Osteoblast (primary cell): ENCODE data around the gene SMIM14. TPM values are rescaled to one million over a fixed set of nuclear protein-coding genes. Genes with fewer than 3 reads are reported as not detected.

Experiments used
- DNase-seq: peaks from one replicate; pipeline ENCODE4 v3.0.0; 2011; ENCODE audit warnings: low spot score, mixed read lengths; ENCODE audit not compliant: insufficient read length; ENCODE audit errors: missing footprints
- H2AFZ ChIP-seq: 2 replicates; pipeline ENCODE4 v1.6.0; 2011; ENCODE audit warnings: mild to moderate bottlenecking, low read length
- H3K27ac ChIP-seq: 2 replicates; pipeline ENCODE4 v1.5.1; 2011; ENCODE audit warnings: mild to moderate bottlenecking, low read depth, low read length, moderate library complexity
- H3K27me3 ChIP-seq: 2 replicates; pipeline ENCODE4 v1.6.0; 2012; ENCODE audit warnings: mild to moderate bottlenecking, control low read depth, inconsistent platforms, low read length, moderate library complexity; ENCODE audit not compliant: insufficient read depth
- H3K36me3 ChIP-seq: 2 replicates; pipeline ENCODE4 v1.5.1; 2011; ENCODE audit warnings: mild to moderate bottlenecking, low read length, control low read depth, moderate library complexity; ENCODE audit not compliant: insufficient read depth
- H3K4me1 ChIP-seq: 2 replicates; pipeline ENCODE4 v1.5.1; 2011; ENCODE audit warnings: mild to moderate bottlenecking, low read length, control low read depth, moderate library complexity; ENCODE audit not compliant: insufficient read depth
- H3K4me2 ChIP-seq: 2 replicates; pipeline ENCODE4 v1.6.0; 2011; ENCODE audit warnings: mild to moderate bottlenecking, low read length; ENCODE audit not compliant: insufficient read depth
- H3K4me3 ChIP-seq: fragments of 200-600 bp; sonication (generic); 3 replicates; pipeline ENCODE4 v1.5.1; 2012; ENCODE audit warnings: mild to moderate bottlenecking, low read length, inconsistent platforms; ENCODE audit not compliant: insufficient read depth
- H3K79me2 ChIP-seq: 2 replicates; pipeline ENCODE4 v1.6.0; 2012; ENCODE audit warnings: mild to moderate bottlenecking, low read length, control low read depth, inconsistent platforms; ENCODE audit not compliant: insufficient read depth
- H3K9me3 ChIP-seq: 2 replicates; pipeline ENCODE4 v1.5.1; 2011; ENCODE audit warnings: low read depth, low read length, control low read depth
- H4K20me1 ChIP-seq: 2 replicates; pipeline ENCODE4 v1.6.0; 2012; ENCODE audit warnings: mild to moderate bottlenecking, low read length, control low read depth; ENCODE audit not compliant: insufficient read depth
- total RNA-seq: library from RNA; depleted of rRNA; stranded (reverse); fragments of >200 nt; gene quantifications from 2 replicates; pipeline ENCODE4 v1.2.3, GENCODE V29; 2012
- TF ChIP-seq, protein P1 (sequence below): IDR thresholded peaks from 2 replicates; pipeline ENCODE4 v1.5.1; 2011; ENCODE audit warnings: mild to moderate bottlenecking, low read depth, low read length, moderate library complexity; ENCODE audit errors: extremely low read depth

Gene SMIM14
- total RNA-seq, 1 donor = 61.5 TPM

DNA sequence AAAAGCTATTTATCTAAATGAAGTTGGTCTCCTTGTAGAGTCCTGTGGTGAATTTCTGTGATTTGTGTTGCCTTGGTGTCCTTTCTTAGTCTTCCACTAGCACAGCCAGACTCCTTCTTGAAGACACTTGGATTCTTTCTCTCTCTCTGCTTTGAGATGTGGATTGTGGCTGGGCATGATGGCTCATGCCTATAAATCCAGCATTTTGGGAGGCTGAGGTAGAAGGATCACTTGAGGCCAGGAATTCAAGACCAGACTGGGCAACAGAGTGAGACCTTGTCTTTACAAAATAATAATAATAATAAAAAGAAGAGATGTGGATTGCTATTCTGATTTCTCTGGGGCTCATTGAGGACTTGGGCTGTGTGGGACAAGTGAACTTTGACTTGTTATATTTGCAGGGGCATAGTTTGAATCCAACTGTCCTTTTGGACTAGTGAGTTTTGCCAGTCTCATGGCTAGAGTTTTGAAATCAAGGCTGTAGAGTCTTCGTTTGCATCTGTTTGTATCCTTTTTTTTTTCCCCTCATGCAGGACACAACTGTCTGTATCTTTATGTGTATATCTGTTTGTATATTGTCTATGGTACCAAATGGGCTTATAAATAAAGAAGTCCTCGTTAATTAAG lies 11.1 kb upstream of the SMIM14 start:
- no peak for DNase-seq
- Histone ChIP-seq H3K36me3 (no peaks in the 10 kb centered on the region), H3K4me3 (no peak overlapping the region), H3K79me2 (no peaks in the 10 kb centered on the region), H3K4me2 (no peak overlapping the region), H4K20me1 (no peaks in the 10 kb centered on the region), H2AFZ (no peak overlapping the region), H3K27me3 (no peaks in the 10 kb centered on the region), H3K27ac (no peak overlapping the region), H3K9me3 (no peaks in the 10 kb centered on the region), H3K4me1 (no peaks in the 10 kb centered on the region)
- TF ChIP-seq, protein P1, sequence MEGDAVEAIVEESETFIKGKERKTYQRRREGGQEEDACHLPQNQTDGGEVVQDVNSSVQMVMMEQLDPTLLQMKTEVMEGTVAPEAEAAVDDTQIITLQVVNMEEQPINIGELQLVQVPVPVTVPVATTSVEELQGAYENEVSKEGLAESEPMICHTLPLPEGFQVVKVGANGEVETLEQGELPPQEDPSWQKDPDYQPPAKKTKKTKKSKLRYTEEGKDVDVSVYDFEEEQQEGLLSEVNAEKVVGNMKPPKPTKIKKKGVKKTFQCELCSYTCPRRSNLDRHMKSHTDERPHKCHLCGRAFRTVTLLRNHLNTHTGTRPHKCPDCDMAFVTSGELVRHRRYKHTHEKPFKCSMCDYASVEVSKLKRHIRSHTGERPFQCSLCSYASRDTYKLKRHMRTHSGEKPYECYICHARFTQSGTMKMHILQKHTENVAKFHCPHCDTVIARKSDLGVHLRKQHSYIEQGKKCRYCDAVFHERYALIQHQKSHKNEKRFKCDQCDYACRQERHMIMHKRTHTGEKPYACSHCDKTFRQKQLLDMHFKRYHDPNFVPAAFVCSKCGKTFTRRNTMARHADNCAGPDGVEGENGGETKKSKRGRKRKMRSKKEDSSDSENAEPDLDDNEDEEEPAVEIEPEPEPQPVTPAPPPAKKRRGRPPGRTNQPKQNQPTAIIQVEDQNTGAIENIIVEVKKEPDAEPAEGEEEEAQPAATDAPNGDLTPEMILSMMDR = no peak

DNA sequence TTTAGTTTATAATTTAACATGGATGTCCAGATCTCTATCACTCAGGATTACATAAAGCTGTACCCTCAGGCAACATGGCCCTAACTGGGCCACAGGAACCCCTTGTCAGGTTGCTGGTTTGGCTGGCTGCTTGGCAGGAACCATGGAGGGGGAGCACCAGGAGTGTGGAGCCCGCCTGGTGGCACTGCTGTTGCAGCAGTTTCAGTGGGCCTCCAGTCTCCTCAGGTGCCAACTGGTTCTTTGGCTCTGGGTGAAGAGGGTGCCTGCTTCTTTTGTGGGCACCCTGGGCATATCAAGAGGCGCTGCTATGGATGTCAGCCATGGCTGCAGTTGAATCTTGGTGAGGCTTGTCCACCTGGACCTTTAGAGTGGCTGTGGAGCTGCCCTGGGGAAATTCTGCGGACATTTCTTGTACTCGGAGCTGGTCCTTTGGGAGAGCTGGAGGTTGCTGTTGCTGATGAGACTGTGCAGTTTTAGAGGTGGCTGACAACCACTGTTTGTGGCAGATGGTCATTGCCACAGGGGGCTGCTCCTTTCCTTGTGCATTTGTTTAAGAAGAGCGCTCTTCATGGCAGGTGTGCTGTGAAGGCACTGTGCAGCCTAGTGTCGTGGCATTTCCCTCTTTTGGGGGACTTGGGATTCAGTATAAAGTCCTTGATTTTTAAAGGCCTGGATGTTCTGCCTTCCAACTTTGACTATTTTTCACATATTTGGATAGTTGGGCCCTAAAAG lies 10.3 kb upstream of the SMIM14 start:
- Histone ChIP-seq H3K4me2 (no peak overlapping the region), H3K27me3 (no peaks in the 10 kb centered on the region), H2AFZ (no peak overlapping the region), H3K4me1 (no peaks in the 10 kb centered on the region), H3K9me3 (no peaks in the 10 kb centered on the region), H3K4me3 (no peak overlapping the region), H3K79me2 (no peaks in the 10 kb centered on the region), H3K27ac (no peak overlapping the region), H4K20me1 (no peaks in the 10 kb centered on the region), H3K36me3 (no peaks in the 10 kb centered on the region)
- TF ChIP-seq, protein P1 = no peak
- no peak for DNase-seq

DNA sequence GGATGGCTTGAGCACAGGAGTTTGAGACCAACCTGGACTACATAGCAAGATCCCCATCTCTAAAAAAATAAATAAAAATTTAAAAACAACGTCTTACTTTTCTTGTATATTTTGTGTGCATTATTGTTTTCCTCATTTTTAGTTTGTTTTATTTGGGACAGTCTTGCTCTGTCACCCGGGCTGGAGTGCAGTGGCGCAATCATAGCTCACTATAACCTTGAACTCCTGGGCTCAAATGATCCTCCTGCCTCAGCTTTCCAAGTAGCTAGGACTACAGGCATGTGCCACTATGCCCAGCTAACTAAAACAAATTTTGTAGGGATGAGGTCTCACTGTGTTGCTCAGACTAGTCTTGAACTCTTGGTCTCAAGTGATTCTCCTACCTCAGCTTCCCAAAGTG lies 9.5 kb upstream of the SMIM14 start:
- no peak for DNase-seq
- no peak overlapping the region for H3K4me2 ChIP-seq
- no peaks in the 10 kb centered on the region for H3K4me1 ChIP-seq
- H3K4me3 ChIP-seq = no peak overlapping the region
- TF ChIP-seq, protein P1 = no peak
- H2AFZ ChIP-seq = no peak overlapping the region
- H4K20me1 ChIP-seq = no peaks in the 10 kb centered on the region
- H3K9me3 ChIP-seq = no peaks in the 10 kb centered on the region
- no peaks in the 10 kb centered on the region for H3K27me3 ChIP-seq
- no peaks in the 10 kb centered on the region for H3K79me2 ChIP-seq
- no peaks in the 10 kb centered on the region for H3K36me3 ChIP-seq
- no peak overlapping the region for H3K27ac ChIP-seq

DNA sequence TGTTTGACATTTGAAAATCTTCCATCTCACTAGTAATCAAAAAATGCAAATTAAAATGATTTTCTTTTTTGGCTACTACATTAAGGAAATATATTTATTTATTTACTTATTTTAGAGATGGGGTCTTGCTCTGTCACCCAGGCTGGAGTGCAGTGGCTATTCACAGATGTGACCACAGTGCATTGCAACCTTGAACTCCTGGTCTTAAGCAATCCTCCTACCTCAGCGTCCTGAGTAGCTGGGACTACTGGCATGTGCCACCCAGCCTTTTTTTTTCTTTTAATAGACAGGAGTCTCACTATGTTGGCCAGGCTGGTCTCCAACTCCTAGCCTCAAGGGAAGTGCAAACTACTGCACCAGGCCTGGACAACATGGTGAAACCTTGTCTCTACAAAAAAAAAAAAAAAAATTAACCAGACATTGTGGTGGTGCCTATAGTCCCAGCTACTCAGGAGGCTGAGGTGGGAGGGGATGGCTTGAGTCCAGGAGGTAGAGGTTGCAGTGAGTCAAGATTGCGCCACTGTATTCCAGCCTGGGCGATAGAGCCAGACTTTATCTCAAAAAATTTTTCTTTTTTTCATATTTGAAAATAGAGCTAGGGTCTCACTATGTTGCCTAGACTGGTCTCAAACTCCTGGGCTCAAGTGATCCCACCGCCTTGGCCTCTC lies 4.4 kb upstream of the SMIM14 start:
- H3K27ac ChIP-seq = no peak overlapping the region
- TF ChIP-seq, protein P1 = no peak

More for the DNA sequence above, 4.4 kb upstream of the SMIM14 start:
- H3K36me3 ChIP-seq = no peaks in the 10 kb centered on the region
- H3K27me3 ChIP-seq = no peaks in the 10 kb centered on the region
- H3K79me2 ChIP-seq = peaks cover 7% of the 10 kb centered on the region
- H2AFZ ChIP-seq = no peak overlapping the region
- H3K4me1 ChIP-seq = peaks cover 11% of the 10 kb centered on the region
- no peaks in the 10 kb centered on the region for H3K9me3 ChIP-seq
- no peaks in the 10 kb centered on the region for H4K20me1 ChIP-seq
- H3K4me2 ChIP-seq = no peak overlapping the region
- DNase-seq = no peak
- H3K4me3 ChIP-seq = no peak overlapping the region
